Panc1 (cell line): ENCODE results near the gene CADM1. TPM values are rescaled to one million over a fixed set of nuclear protein-coding genes. Genes with fewer than 3 reads are reported as not detected.

Experiments used
- ATAC-seq: fragments of 200-7000 bp; cut with Tn5 transposase; 2 replicates; pipeline ENCODE4 v1.9.1; 2020; ENCODE audit warnings: mild to moderate bottlenecking, moderate library complexity
- BruUV-seq: library from RNA; stranded (reverse); fragments of 400-500 nt; replicated peaks from 2 replicates; lab custom pipeline; 2021; lab: Mats Ljungman, UMichigan
- CTCF ChIA-PET: fragments of 300-600 bp; sonication (Branson Sonifier 250); formaldehyde crosslinking; loops from one replicate; lab custom pipeline; 2022; ENCODE audit warnings: antibody characterized with exemption; lab: Charles Lee
- POLR2A ChIA-PET: fragments of 300-600 bp; sonication (Branson Sonifier 250); formaldehyde crosslinking; loops from one replicate; lab custom pipeline; 2022; ENCODE audit warnings: antibody characterized with exemption; lab: Charles Lee
- DNase-seq: peaks from one replicate; pipeline ENCODE4 v3.0.0-alpha.2; 2010; ENCODE audit warnings: low read depth, low spot score
- H3K27ac ChIP-seq: 2 replicates; pipeline ENCODE4 v1.5.1; 2011; ENCODE audit warnings: mild to moderate bottlenecking, low read length, inconsistent platforms
- H3K27me3 ChIP-seq: fragments of 200-500 bp; sonication (Bioruptor generic); 2 replicates; pipeline ENCODE4 v1.6.0; 2014; ENCODE audit warnings: low read length, inconsistent platforms; ENCODE audit not compliant: control insufficient read depth, insufficient read depth
- H3K36me3 ChIP-seq: fragments of 200-500 bp; sonication (Bioruptor generic); 2 replicates; pipeline ENCODE4 v1.5.1; 2014; ENCODE audit warnings: inconsistent platforms, mild to moderate bottlenecking, low read length, moderate library complexity; ENCODE audit not compliant: control insufficient read depth, insufficient read depth
- H3K4me1 ChIP-seq: 2 replicates; pipeline ENCODE4 v1.5.1; 2011; ENCODE audit warnings: inconsistent platforms, mild to moderate bottlenecking, low read length, moderate library complexity; ENCODE audit not compliant: control insufficient read depth, insufficient read depth
- H3K4me3 ChIP-seq, 2 experiments: 2 replicates each; pipeline ENCODE4 v1.5.1; 2011 to 2012; ENCODE audit warnings: low read depth in 2 of 2, low read length in 2 of 2, mild to moderate bottlenecking in 2 of 2, inconsistent platforms in 1 of 2, moderate library complexity in 1 of 2
- H3K9me3 ChIP-seq: fragments of 200-500 bp; sonication (Bioruptor generic); 2 replicates; pipeline ENCODE4 v1.5.1; 2014; ENCODE audit warnings: low read depth, mild to moderate bottlenecking, inconsistent platforms, low read length, moderate library complexity; ENCODE audit not compliant: control insufficient read depth, insufficient read depth
- POLR2AphosphoS5 ChIP-seq: IDR thresholded peaks from 2 replicates; pipeline ENCODE4 v1.6.1; 2012; ENCODE audit warnings: mild to moderate bottlenecking, low read depth, low read length, moderate library complexity
- SIN3A ChIP-seq: IDR thresholded peaks from 2 replicates; pipeline ENCODE4 v1.6.1; 2012; ENCODE audit warnings: low read depth, mild to moderate bottlenecking, low read length, moderate library complexity, borderline replicate concordance; ENCODE audit not compliant: insufficient read depth
- TCF7L2 ChIP-seq: IDR thresholded peaks from 2 replicates; pipeline ENCODE4 v1.6.1; 2011; ENCODE audit warnings: mild to moderate bottlenecking, low read depth, low read length, inconsistent platforms
- in situ Hi-C: cut with HindIII; loops from 2 replicates; pipeline ENCODE4 v1.10.0; 2016; ENCODE audit warnings: low sequenced_read_pairs, low pct_unique_long_range_greater_than_20kb
- intact Hi-C: fragments of 100-400 bp; cut with micrococcal nuclease; formaldehyde crosslinking; loops from one replicate; pipeline ENCODE4 v1.10.0; 2022; ENCODE audit not compliant: unreplicated experiment
- total RNA-seq: library from RNA; stranded (reverse); gene quantifications from one replicate; pipeline ENCODE4 v1.2.1, GENCODE V29; 2021; ENCODE audit not compliant: unreplicated experiment
- TF ChIP-seq, protein P1 (sequence below): fragments of 450-650 bp; IDR thresholded peaks from 2 replicates; pipeline ENCODE4 v1.5.1; 2017; ENCODE audit warnings: mild to moderate bottlenecking
- TF ChIP-seq, protein P2 (sequence below), 2 experiments: IDR thresholded peaks; 2 replicates each; pipeline ENCODE4 v1.6.1; 2011 to 2012; ENCODE audit warnings: low read depth in 2 of 2, control low read depth in 1 of 2, low read length in 1 of 2, mild to moderate bottlenecking in 1 of 2, moderate library complexity in 1 of 2; ENCODE audit not compliant: insufficient read depth in 1 of 2

Gene CADM1
- total RNA-seq, 1 experiment from 2014 or later = 3.9 TPM

DNA sequence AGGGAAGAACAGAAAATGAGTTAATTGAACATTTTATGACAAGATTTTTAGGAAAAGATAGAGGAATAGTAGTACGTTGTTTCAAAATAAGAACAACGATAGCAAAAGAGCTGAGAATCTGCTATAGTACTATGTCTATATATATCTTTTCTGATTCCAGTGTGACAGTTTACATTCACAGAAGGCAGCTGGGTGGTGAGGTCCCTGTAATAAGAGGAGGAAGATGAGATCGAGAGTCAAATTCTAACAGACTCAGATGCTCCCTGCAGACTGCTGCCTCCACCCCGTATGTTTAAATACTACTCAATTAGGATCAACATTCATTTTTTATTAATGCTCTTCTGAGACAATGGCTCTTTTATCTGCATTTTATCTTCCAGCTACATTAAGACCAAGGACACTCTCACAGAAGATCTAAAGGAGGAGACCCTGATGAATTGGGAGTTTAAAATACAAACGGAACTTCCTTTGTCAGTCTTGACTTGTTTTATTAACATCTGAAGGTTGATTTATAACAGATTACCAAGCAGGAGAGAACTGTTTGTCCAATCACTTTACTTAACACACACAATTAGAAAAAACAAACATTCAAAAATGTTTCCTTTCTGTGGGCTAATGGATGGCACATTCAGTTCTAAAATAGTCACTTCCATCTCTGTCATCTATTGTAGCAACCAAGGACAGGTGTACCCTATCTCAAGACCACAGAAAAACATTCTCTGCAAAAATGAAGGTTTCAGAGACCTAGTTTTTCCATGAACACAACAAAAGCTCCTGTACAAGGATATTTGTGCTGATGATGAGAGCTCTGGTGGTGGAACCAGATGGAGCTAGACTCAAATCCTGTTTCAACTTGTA lies 240.2 kb downstream of the CADM1 start:
- in situ Hi-C loops (no loop called here), intact Hi-C loops (no loop called here)
- CTCF ChIA-PET = no interaction called here
- no peaks in the 10 kb centered on the region for H3K36me3 ChIP-seq
- no TSS peak for BruUV-seq
- H3K4me1 ChIP-seq = no peaks in the 10 kb centered on the region
- no peak overlapping the region for H3K4me3 ChIP-seq
- POLR2A ChIA-PET = no interaction called here
- H3K27ac ChIP-seq = no peak overlapping the region
- ATAC-seq (no peak), DNase-seq (no peak)
- no peaks in the 10 kb centered on the region for H3K9me3 ChIP-seq
- no peaks in the 10 kb centered on the region for H3K27me3 ChIP-seq
- no peak for TF ChIP-seq SIN3A

DNA sequence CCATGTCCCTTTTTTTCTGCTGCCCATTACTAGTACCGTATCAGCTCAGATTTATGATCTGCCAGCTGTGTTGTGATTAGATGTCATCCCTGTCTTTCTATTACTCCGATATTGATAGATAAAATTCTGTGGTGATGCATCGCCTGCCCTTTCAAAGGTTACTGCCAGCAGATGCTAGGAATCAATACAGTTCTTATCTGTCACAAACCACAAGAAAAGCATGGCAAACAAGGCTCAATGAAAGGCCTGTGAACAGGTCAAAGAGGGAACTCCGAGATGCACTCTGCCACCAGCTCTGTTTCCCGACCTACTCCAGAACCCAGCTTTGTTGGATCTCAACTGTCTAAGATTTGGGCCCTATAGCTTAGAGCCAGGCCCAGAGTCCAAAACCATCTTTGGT lies 246.0 kb downstream of the CADM1 start:
- no peaks in the 10 kb centered on the region for H3K9me3 ChIP-seq
- in situ Hi-C loops (no loop called here), intact Hi-C loops (no loop called here)
- H3K27me3 ChIP-seq = no peaks in the 10 kb centered on the region
- ChIA-PET CTCF (no interaction called here), POLR2A (no interaction called here)
- DNase-seq (no peak), ATAC-seq (no peak)
- H3K27ac ChIP-seq = no peak overlapping the region
- no peak for TF ChIP-seq POLR2AphosphoS5
- TF ChIP-seq SIN3A = no peak
- no peak for TF ChIP-seq TCF7L2
- TF ChIP-seq, protein P1, sequence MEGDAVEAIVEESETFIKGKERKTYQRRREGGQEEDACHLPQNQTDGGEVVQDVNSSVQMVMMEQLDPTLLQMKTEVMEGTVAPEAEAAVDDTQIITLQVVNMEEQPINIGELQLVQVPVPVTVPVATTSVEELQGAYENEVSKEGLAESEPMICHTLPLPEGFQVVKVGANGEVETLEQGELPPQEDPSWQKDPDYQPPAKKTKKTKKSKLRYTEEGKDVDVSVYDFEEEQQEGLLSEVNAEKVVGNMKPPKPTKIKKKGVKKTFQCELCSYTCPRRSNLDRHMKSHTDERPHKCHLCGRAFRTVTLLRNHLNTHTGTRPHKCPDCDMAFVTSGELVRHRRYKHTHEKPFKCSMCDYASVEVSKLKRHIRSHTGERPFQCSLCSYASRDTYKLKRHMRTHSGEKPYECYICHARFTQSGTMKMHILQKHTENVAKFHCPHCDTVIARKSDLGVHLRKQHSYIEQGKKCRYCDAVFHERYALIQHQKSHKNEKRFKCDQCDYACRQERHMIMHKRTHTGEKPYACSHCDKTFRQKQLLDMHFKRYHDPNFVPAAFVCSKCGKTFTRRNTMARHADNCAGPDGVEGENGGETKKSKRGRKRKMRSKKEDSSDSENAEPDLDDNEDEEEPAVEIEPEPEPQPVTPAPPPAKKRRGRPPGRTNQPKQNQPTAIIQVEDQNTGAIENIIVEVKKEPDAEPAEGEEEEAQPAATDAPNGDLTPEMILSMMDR = no peak
- TF ChIP-seq, protein P2, sequence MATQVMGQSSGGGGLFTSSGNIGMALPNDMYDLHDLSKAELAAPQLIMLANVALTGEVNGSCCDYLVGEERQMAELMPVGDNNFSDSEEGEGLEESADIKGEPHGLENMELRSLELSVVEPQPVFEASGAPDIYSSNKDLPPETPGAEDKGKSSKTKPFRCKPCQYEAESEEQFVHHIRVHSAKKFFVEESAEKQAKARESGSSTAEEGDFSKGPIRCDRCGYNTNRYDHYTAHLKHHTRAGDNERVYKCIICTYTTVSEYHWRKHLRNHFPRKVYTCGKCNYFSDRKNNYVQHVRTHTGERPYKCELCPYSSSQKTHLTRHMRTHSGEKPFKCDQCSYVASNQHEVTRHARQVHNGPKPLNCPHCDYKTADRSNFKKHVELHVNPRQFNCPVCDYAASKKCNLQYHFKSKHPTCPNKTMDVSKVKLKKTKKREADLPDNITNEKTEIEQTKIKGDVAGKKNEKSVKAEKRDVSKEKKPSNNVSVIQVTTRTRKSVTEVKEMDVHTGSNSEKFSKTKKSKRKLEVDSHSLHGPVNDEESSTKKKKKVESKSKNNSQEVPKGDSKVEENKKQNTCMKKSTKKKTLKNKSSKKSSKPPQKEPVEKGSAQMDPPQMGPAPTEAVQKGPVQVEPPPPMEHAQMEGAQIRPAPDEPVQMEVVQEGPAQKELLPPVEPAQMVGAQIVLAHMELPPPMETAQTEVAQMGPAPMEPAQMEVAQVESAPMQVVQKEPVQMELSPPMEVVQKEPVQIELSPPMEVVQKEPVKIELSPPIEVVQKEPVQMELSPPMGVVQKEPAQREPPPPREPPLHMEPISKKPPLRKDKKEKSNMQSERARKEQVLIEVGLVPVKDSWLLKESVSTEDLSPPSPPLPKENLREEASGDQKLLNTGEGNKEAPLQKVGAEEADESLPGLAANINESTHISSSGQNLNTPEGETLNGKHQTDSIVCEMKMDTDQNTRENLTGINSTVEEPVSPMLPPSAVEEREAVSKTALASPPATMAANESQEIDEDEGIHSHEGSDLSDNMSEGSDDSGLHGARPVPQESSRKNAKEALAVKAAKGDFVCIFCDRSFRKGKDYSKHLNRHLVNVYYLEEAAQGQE (IDR thresholded peaks at IDR 0.05; ENCODE audit: insufficient read depth in 1 of 2, low read depth in 2 of 2, low read length in 1 of 2) = no peak
- no peaks in the 10 kb centered on the region for H3K36me3 ChIP-seq
- no peak overlapping the region for H3K4me3 ChIP-seq
- BruUV-seq = no TSS peak
- no peaks in the 10 kb centered on the region for H3K4me1 ChIP-seq

DNA sequence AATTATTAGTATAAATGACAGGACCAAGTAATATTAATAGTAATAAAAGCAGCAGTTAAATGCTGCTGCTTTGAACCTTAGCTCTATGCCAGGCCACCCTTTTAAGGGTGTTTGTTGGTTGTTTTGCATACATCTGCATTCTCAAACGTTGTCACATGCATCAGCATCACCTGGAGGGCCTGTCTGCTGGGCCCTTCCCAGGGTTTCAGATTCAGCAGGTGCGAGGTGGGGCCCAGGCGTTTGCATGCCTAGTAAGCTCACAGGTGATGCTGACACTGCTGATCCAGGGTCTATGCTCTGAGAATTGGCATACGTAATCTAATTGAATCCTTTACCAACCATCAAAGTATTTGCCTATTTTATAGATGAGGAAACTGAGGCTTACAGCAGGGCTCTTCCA lies 246.5 kb downstream of the CADM1 start:
- H3K36me3 ChIP-seq = no peaks in the 10 kb centered on the region
- in situ Hi-C loops (no loop called here), intact Hi-C loops (no loop called here)
- H3K9me3 ChIP-seq = no peaks in the 10 kb centered on the region
- DNase-seq = no peak
- ChIA-PET CTCF (no interaction called here), POLR2A (no interaction called here)
- ATAC-seq = no peak
- no peaks in the 10 kb centered on the region for H3K4me1 ChIP-seq
- no peak overlapping the region for H3K4me3 ChIP-seq
- no TSS peak for BruUV-seq
- H3K27me3 ChIP-seq = no peaks in the 10 kb centered on the region
- TF ChIP-seq TCF7L2 = no peak
- TF ChIP-seq, protein P2 (IDR thresholded peaks at IDR 0.05; ENCODE audit: insufficient read depth in 1 of 2, low read depth in 2 of 2, low read length in 1 of 2) = no peak
- TF ChIP-seq SIN3A = no peak
- TF ChIP-seq, protein P1 = no peak
- TF ChIP-seq POLR2AphosphoS5 = no peak
- H3K27ac ChIP-seq = no peak overlapping the region
